GM06990 (cell line): Measurements from ENCODE around the gene AGMO.

Experiments
- DNase-seq: peaks from one replicate; pipeline ENCODE4 v3.0.0-alpha.2; 2011; ENCODE audit not compliant: insufficient read length; ENCODE audit errors: extremely low read depth
- H3K27me3 ChIP-seq: replicated peaks from 2 replicates; pipeline ENCODE4 v1.6.0; 2011; ENCODE audit warnings: low read length; ENCODE audit not compliant: control insufficient read depth, insufficient read depth
- H3K36me3 ChIP-seq: 2 replicates; pipeline ENCODE4 v1.5.1; 2011; ENCODE audit warnings: low read length; ENCODE audit not compliant: control insufficient read depth, insufficient read depth
- H3K4me3 ChIP-seq: replicated peaks from 2 replicates; pipeline ENCODE4 v1.5.1; 2011; ENCODE audit warnings: low read depth, mild to moderate bottlenecking, control low read depth, low read length
- TF ChIP-seq, protein P1 (sequence below): IDR thresholded peaks from 2 replicates; pipeline ENCODE4 v1.5.1; 2011; ENCODE audit warnings: low read length, control low read depth, mild to moderate bottlenecking, inconsistent platforms; ENCODE audit not compliant: insufficient read depth, poor library complexity, severe bottlenecking

Gene AGMO

DNA sequence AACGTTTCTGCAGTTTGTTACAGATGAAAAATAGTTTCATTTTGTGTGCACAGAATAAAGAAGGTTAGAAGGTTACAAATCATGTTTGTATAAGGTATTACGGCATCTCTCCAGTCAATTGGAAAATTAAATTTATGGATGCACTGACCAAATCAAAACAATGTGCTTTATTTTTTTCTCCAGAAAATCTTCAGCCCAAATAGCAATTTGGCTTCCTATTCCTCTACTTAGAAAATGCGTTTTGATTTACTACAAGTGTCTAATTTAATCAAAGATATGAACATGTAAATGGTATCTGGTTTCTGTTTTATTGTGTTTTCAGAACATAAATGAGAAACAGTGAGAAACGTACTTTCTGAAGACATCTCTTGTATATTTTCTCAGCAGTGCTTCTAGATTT lies 63.4 kb downstream of the AGMO start:
- no peak for DNase-seq
- TF ChIP-seq, protein P1, sequence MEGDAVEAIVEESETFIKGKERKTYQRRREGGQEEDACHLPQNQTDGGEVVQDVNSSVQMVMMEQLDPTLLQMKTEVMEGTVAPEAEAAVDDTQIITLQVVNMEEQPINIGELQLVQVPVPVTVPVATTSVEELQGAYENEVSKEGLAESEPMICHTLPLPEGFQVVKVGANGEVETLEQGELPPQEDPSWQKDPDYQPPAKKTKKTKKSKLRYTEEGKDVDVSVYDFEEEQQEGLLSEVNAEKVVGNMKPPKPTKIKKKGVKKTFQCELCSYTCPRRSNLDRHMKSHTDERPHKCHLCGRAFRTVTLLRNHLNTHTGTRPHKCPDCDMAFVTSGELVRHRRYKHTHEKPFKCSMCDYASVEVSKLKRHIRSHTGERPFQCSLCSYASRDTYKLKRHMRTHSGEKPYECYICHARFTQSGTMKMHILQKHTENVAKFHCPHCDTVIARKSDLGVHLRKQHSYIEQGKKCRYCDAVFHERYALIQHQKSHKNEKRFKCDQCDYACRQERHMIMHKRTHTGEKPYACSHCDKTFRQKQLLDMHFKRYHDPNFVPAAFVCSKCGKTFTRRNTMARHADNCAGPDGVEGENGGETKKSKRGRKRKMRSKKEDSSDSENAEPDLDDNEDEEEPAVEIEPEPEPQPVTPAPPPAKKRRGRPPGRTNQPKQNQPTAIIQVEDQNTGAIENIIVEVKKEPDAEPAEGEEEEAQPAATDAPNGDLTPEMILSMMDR, result no peak
- H3K36me3 ChIP-seq, result no peaks in the 10 kb centered on the region
- no peak overlapping the region for H3K4me3 ChIP-seq
- no peaks in the 10 kb centered on the region for H3K27me3 ChIP-seq

DNA sequence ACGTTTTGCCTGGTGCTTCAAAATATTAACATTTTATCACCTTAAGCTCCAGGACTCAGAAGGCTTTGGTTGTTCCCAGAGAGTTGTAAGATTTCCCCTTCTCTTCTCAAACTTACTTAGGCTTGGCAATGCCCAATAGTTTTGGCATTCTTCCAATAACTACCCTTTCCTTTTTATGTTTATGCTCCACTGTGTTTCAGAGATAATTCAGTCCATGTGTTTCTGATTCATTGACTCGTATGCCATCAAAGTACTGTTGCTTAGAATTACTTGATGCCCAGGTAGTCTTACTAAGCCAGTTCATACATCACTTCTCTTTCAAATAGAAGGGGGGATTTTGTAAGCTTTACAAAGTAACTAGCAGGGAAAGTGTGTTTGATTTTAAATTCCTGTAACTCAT lies 66.6 kb downstream of the AGMO start:
- no peak for DNase-seq
- TF ChIP-seq, protein P1, result no peak
- Histone ChIP-seq H3K36me3 (no peaks in the 10 kb centered on the region), H3K4me3 (no peak overlapping the region), H3K27me3 (no peaks in the 10 kb centered on the region)

DNA sequence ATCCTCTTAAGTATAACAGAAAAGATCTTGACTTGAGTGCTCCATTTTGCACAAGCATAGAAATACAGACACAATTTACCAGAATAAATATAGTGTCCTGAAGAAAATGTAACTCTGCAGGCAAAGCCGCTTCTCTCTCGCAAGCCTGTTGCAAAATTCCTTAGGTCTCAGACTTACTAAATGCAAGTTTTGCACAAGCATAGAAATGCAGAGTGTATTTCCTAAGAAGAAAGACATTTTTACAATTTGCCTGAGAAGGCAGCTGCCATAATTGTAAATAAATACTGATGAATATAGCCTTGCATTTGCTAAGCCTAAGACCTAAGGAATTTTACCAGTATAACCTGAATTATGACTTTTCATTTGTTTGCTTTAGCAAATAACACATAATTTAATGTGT lies 67.1 kb downstream of the AGMO start:
- no peak for DNase-seq
- no peaks in the 10 kb centered on the region for H3K27me3 ChIP-seq
- no peak overlapping the region for H3K4me3 ChIP-seq
- TF ChIP-seq, protein P1, result no peak
- H3K36me3 ChIP-seq, result no peaks in the 10 kb centered on the region

DNA sequence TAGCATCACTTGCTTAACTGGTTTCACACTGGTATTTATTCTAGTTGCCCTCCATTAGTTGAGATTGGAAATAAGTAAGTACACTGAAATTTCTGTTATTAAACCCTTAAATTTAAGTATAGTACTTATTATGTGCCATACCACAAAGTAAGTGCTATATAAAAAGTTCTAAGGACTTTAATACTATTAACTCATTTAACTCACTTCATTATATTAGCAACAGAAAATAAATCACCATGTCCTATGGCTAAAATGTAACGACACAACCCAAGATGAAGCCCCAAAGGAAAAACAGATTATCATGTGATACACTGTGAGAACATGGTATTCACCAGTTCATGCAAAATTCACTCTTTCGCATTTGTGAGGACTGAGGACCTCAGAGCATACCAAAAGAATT lies 70.5 kb downstream of the AGMO start:
- no peak overlapping the region for H3K4me3 ChIP-seq
- DNase-seq, result no peak
- TF ChIP-seq, protein P1, result no peak

DNA sequence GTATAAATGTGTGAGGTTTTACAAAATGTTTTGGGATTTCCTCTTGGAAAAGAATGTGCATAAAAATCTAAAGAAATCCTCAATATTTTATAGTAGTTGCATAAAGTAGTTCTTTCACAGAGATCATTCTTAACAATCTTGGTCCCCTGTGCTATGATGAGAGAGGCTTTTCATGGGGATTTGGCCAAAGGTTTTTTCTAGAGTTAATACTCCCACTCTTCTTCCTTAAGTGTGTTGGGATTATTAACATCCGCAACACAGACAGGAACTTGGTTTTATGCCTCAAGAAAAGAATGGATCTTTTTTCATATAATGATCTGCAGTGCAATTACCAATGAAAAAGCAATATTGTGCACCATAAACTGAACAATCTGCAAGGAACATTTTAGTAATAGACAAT lies 71.5 kb downstream of the AGMO start:
- no peak for DNase-seq
- H3K27me3 ChIP-seq, result no peaks in the 10 kb centered on the region
- no peak overlapping the region for H3K4me3 ChIP-seq
- no peaks in the 10 kb centered on the region for H3K36me3 ChIP-seq
- TF ChIP-seq, protein P1, result no peak

More for the DNA sequence above, 70.5 kb downstream of the AGMO start:
- H3K36me3 ChIP-seq, result no peaks in the 10 kb centered on the region
- H3K27me3 ChIP-seq, result no peaks in the 10 kb centered on the region

DNA sequence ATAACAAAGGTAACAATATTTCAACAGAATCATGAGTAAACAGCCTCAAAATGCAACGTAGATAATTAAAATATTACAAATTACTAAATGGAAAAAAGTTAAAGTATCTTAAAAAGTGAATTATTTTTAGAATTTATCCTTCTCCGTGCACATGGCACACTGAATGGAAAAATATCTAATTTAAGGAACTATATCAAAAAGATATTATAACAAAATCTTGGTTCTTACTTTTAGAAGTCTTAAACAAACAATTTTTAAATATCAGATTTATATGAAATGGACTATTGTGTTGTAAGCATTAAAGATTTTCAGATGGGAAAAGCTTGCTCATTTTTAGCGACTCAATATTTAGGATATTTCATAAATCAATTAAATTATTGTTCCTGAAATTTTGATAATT lies 72.0 kb downstream of the AGMO start:
- no peaks in the 10 kb centered on the region for H3K36me3 ChIP-seq

More for the DNA sequence above, 72.0 kb downstream of the AGMO start:
- Histone ChIP-seq H3K27me3 (no peaks in the 10 kb centered on the region), H3K4me3 (no peak overlapping the region)
- TF ChIP-seq, protein P1, result no peak
- no peak for DNase-seq
